A549 (cell line): ENCODE measurements around the gene C21orf58. TPM values are rescaled to one million over a fixed set of nuclear protein-coding genes. Genes with fewer than 3 reads are reported as not detected.

Experiments
- ATAC-seq, 2 experiments: fragments of 200-7000 bp in 1 of 2; fragments of >200 bp in 1 of 2; cut with Nextera tagmentation in 1 of 2; cut with Tn5 transposase in 1 of 2; 3 replicates each; pipeline versions ENCODE4 v1.8.0 to v1.9.1; 2018 to 2020; ENCODE audit warnings: mild to moderate bottlenecking in 1 of 2, moderate library complexity in 1 of 2
- CTCF ChIA-PET: fragments of 300-600 bp; sonication (Branson Sonifier 250); formaldehyde crosslinking; extraction: SDS; loops from one replicate; lab custom pipeline; 2021; ENCODE audit warnings: antibody characterized with exemption, inconsistent platforms; lab: Yijun Ruan, JAX
- POLR2A ChIA-PET: fragments of 350-600 bp; formaldehyde crosslinking; extraction: SDS; loops from one replicate; lab custom pipeline; 2021; ENCODE audit warnings: antibody characterized with exemption, inconsistent platforms; lab: Yijun Ruan, JAX
- DNase-seq, 2 experiments: peaks; one replicate each; pipeline versions ENCODE4 v3.0.0 to v3.0.0-alpha.2; 2011 to 2016; ENCODE audit warnings: low read depth in 1 of 2, low spot score in 1 of 2
- FAIRE-seq: peaks from 2 replicates; lab custom pipeline; 2011; peaks lifted over from hg19 to GRCh38; lab: Jason Lieb, UNC
- H3K27ac ChIP-seq, 2 experiments: fragments of >200 bp; sonication (Bioruptor Twin); formaldehyde crosslinking; 3 replicates each; pipeline ENCODE4 v1.5.1; 2016 to 2017
- H3K4me1 ChIP-seq: fragments of >200 bp; sonication (Bioruptor Twin); formaldehyde crosslinking; 3 replicates; pipeline ENCODE4 v1.6.1; 2016
- H3K4me2 ChIP-seq: fragments of >200 bp; sonication (Bioruptor Twin); formaldehyde crosslinking; 3 replicates; pipeline ENCODE4 v1.6.1; 2016
- H3K4me3 ChIP-seq: fragments of >200 bp; sonication (Bioruptor Twin); formaldehyde crosslinking; 3 replicates; pipeline ENCODE4 v1.5.1; 2016
- H3K9me3 ChIP-seq: fragments of >200 bp; sonication (Bioruptor Twin); formaldehyde crosslinking; 3 replicates; pipeline ENCODE4 v1.6.1; 2016
- CBX2 ChIP-seq: fragments of 200-600 bp; sonication (generic); IDR thresholded peaks from 2 replicates; pipeline ENCODE4 v1.6.1; 2016; ENCODE audit warnings: low read depth, mild to moderate bottlenecking, borderline replicate concordance
- CEBPB ChIP-seq, 2 experiments: fragments of >200 bp in 1 of 2; sonication (Bioruptor Twin) in 1 of 2; formaldehyde crosslinking in 1 of 2; IDR thresholded peaks; 2 replicates each; pipeline ENCODE4 v1.6.1; 2012 to 2016
- CHD4 ChIP-seq: fragments of 200-600 bp; sonication (generic); IDR thresholded peaks from 2 replicates; pipeline ENCODE4 v1.6.1; 2016; ENCODE audit warnings: antibody characterized with exemption, mild to moderate bottlenecking, borderline replicate concordance
- EHF ChIP-seq: fragments of 250-450 bp; sonication (Bioruptor Pico); IDR thresholded peaks from 2 replicates; pipeline ENCODE4 v1.5.0; 2020; ENCODE audit warnings: mild to moderate bottlenecking
- EP300 ChIP-seq, 2 experiments: fragments of >200 bp; sonication (Bioruptor Twin); formaldehyde crosslinking; IDR thresholded peaks; 2 replicates in 1 of 2; 3 replicates in 1 of 2; pipeline ENCODE4 v1.6.1; 2016 to 2017
- FOSL2 ChIP-seq, 2 experiments: fragments of 450-650 bp in 1 of 2; fragments of >200 bp in 1 of 2; sonication (Bioruptor Twin) in 1 of 2; formaldehyde crosslinking; IDR thresholded peaks; 2 replicates each; pipeline versions ENCODE4 v1.5.0 to v1.6.1; 2016 to 2020; ENCODE audit warnings: mild to moderate bottlenecking in 1 of 2, moderate library complexity in 1 of 2
- GATA3 ChIP-seq: IDR thresholded peaks from 2 replicates; pipeline ENCODE4 v1.6.1; 2012; ENCODE audit warnings: borderline replicate concordance
- HMGXB4 ChIP-seq: fragments of 250-450 bp; sonication (Bioruptor Pico); IDR thresholded peaks from 2 replicates; pipeline ENCODE4 v1.5.0; 2021; ENCODE audit warnings: mild to moderate bottlenecking, moderate library complexity, borderline replicate concordance
- HOXA7 ChIP-seq: fragments of 250-450 bp; sonication (Bioruptor Pico); IDR thresholded peaks from 2 replicates; pipeline ENCODE4 v1.5.0; 2020; ENCODE audit warnings: mild to moderate bottlenecking, moderate library complexity
- HOXB5 ChIP-seq: fragments of 250-450 bp; sonication (Bioruptor Pico); IDR thresholded peaks from 2 replicates; pipeline ENCODE4 v1.5.0; 2020; ENCODE audit warnings: mild to moderate bottlenecking, moderate library complexity
- JUN ChIP-seq, 2 experiments: fragments of >200 bp; sonication (Bioruptor Twin); formaldehyde crosslinking; IDR thresholded peaks; 2 replicates in 1 of 2; 3 replicates in 1 of 2; pipeline ENCODE4 v1.6.1; 2016 to 2017
- JUNB ChIP-seq: fragments of >200 bp; sonication (Bioruptor Twin); formaldehyde crosslinking; IDR thresholded peaks from 2 replicates; pipeline ENCODE4 v1.6.1; 2016
- KDM1A ChIP-seq: fragments of 200-600 bp; sonication (generic); IDR thresholded peaks from 2 replicates; pipeline ENCODE4 v1.6.1; 2016; ENCODE audit warnings: low read depth, mild to moderate bottlenecking
- MAFK ChIP-seq: fragments of 450-650 bp; IDR thresholded peaks from 2 replicates; pipeline ENCODE4 v1.6.1; 2014; ENCODE audit not compliant: partially characterized antibody
- MAX ChIP-seq: IDR thresholded peaks from 2 replicates; pipeline ENCODE4 v1.6.1; 2012
- NPAS2 ChIP-seq: fragments of 250-450 bp; sonication (Bioruptor Pico); IDR thresholded peaks from 2 replicates; pipeline ENCODE4 v1.8.0; 2022; ENCODE audit warnings: mild to moderate bottlenecking, moderate library complexity, borderline replicate concordance
- PHF8 ChIP-seq: fragments of 200-600 bp; sonication (generic); IDR thresholded peaks from 2 replicates; pipeline ENCODE4 v1.6.1; 2016; ENCODE audit warnings: low read depth, mild to moderate bottlenecking, antibody characterized with exemption, moderate library complexity, borderline replicate concordance
- SREBF2 ChIP-seq: fragments of 450-650 bp; IDR thresholded peaks from 2 replicates; pipeline ENCODE4 v1.6.1; 2014; ENCODE audit warnings: mild to moderate bottlenecking, moderate library complexity
- USF2 ChIP-seq: fragments of 450-650 bp; IDR thresholded peaks from 2 replicates; pipeline ENCODE4 v1.6.1; 2014; ENCODE audit warnings: antibody characterized with exemption
- ZC3H11A ChIP-seq: fragments of 450-650 bp; IDR thresholded peaks from 2 replicates; pipeline ENCODE4 v1.6.1; 2014; ENCODE audit warnings: antibody characterized with exemption, mild to moderate bottlenecking
- ZNF302 ChIP-seq: fragments of 250-450 bp; sonication (Bioruptor Pico); IDR thresholded peaks from 2 replicates; pipeline ENCODE4 v1.9.0; 2021; ENCODE audit warnings: inconsistent platforms, mild to moderate bottlenecking, moderate library complexity
- ZSCAN20 ChIP-seq: fragments of 250-450 bp; sonication (Bioruptor Pico); IDR thresholded peaks from 2 replicates; pipeline ENCODE4 v1.8.0; 2022; ENCODE audit warnings: mild to moderate bottlenecking, moderate library complexity
- WGBS: methylation state at CpG from one replicate; pipeline ENCODE4 v1.1.6; 2017; ENCODE audit errors: missing lambda C conversion rate; 5-methylcytosine and 5-hydroxymethylcytosine counted together
- polyA plus RNA-seq, 4 experiments: library from polyadenylated mRNA; depleted of rRNA in 3 of 4; stranded (reverse); fragments of >200 nt; fragmentation: RNase III in 1 of 4; extraction: RNeasy Plus Mini Kit Qiagen cat#74134 plus additional on column Dnase treatment in 1 of 4; gene quantifications; 2 replicates in 3 of 4; 3 replicates in 1 of 4; pipeline ENCODE4 v1.2.3, GENCODE V29; 2011 to 2017
- TF ChIP-seq, protein P1 (sequence below): fragments of >200 bp; sonication (Bioruptor Twin); formaldehyde crosslinking; IDR thresholded peaks from 3 replicates; pipeline ENCODE4 v1.6.1; 2016
- TF ChIP-seq, protein P2 (sequence below): fragments of >200 bp; sonication (Bioruptor Twin); formaldehyde crosslinking; IDR thresholded peaks from 2 replicates; pipeline ENCODE4 v1.6.1; 2016
- TF ChIP-seq, protein P3 (sequence below): IDR thresholded peaks from 2 replicates; pipeline ENCODE4 v1.6.1; 2012; ENCODE audit warnings: low read depth, borderline replicate concordance

Gene C21orf58
- polyA plus RNA-seq, 2 of the 4 experiments (the other 2 are of a cell fraction) = 3.2 to 8.5 TPM

GRCh38 chr21:46265736-46266525 lies 57.7 kb downstream of the C21orf58 start (continued):
- TF ChIP-seq, protein P1, sequence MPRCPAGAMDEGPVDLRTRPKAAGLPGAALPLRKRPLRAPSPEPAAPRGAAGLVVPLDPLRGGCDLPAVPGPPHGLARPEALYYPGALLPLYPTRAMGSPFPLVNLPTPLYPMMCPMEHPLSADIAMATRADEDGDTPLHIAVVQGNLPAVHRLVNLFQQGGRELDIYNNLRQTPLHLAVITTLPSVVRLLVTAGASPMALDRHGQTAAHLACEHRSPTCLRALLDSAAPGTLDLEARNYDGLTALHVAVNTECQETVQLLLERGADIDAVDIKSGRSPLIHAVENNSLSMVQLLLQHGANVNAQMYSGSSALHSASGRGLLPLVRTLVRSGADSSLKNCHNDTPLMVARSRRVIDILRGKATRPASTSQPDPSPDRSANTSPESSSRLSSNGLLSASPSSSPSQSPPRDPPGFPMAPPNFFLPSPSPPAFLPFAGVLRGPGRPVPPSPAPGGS = no peak
- TF ChIP-seq USF2 (no peak), ZC3H11A (no peak), FOSL2 (IDR thresholded peaks at IDR 0.05) (no peak), FOSL2 (CRISPR knock-in tag; IDR thresholded peaks at IDR 0.05) (no peak), CEBPB (IDR thresholded peaks at IDR 0.05) (no peak), PHF8 (no peak)

GRCh38 chr21:46264690-46265144 lies 59.0 kb downstream of the C21orf58 start:
- no peaks in the 10 kb centered on the region for H3K9me3 ChIP-seq
- H3K27ac ChIP-seq = no peak overlapping the region
- FAIRE-seq (no peak), DNase-seq (no peak), ATAC-seq (peak in 1 of 2 experiments; percentile 44; a peak in 3 of 6 replicates)
- H3K4me3 ChIP-seq = no peak overlapping the region
- no peaks in the 10 kb centered on the region for H3K4me1 ChIP-seq
- TF ChIP-seq ZSCAN20 (CRISPR knock-in tag) = no peak
- WGBS = 100% methylated on average over 3 of the region's 13 CpGs
- ChIA-PET CTCF (no interaction called here), POLR2A (no interaction called here)
- no peak overlapping the region for H3K4me2 ChIP-seq

- H3K4me1 ChIP-seq = no peaks in the 10 kb centered on the region
- FAIRE-seq = no peak
- TF ChIP-seq ZNF302 (no peak), EP300 (IDR thresholded peaks at IDR 0.05) (no peak), JUN (IDR thresholded peaks at IDR 0.05) (no peak)
- ChIA-PET CTCF (interaction anchor here (1.5 kb wide), 1 partner anchor 10 kb away, joined by 4 read pairs; no protein-coding TSS in a partner anchor), POLR2A (no interaction called here)
- 96% methylated on average over 19 of the region's 22 CpGs for WGBS
- H3K27ac ChIP-seq = no peak overlapping the region
- H3K4me3 ChIP-seq = no peak overlapping the region
- no peak for ATAC-seq
- no peak for DNase-seq
- H3K4me2 ChIP-seq = no peak overlapping the region
- no peaks in the 10 kb centered on the region for H3K9me3 ChIP-seq
These were observed 59.5 kb downstream of the C21orf58 start for GRCh38 chr21:46264046-46264689.

DNA sequence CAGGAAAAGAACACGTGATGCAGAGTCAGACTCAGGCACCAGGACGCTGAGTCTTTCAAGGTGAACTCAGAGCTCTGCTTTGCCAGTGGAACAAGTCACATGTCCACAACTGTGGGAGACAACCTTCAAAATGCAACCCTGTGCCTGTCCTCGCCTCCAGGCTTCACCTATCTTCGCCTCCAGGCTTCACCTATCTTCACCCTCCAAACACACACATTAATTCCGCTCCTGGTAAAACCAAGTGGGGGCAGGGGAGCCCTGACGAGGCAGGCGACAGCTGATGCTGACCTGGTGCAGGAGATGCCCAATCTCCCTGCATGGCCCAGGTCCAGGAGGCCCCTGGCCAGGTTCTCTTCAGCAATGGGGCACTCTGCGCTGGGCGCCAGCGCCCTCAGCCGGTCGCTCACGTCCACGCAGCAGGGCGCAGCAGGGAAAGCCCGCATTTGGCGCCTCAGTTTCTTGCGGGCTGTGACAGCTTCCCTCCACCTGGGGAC lies 67.1 kb downstream of the C21orf58 start:
- ATAC-seq = no peak
- FAIRE-seq = no peak
- no peak for TF ChIP-seq EHF
- no peak for TF ChIP-seq GATA3
- TF ChIP-seq, protein P2, sequence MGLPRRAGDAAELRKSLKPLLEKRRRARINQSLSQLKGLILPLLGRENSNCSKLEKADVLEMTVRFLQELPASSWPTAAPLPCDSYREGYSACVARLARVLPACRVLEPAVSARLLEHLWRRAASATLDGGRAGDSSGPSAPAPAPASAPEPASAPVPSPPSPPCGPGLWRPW = no peak
- TF ChIP-seq CHD4 = no peak
- TF ChIP-seq HMGXB4 (CRISPR knock-in tag) = no peak
- TF ChIP-seq MAX = no peak
- TF ChIP-seq CBX2 = no peak
- no peak for TF ChIP-seq ZC3H11A
- no peak for TF ChIP-seq NPAS2 (CRISPR knock-in tag)
- no peak for TF ChIP-seq HOXB5
- TF ChIP-seq KDM1A = no peak
- TF ChIP-seq MAFK = no peak
- no peak for TF ChIP-seq JUNB
- TF ChIP-seq HOXA7 (CRISPR knock-in tag) = no peak
- TF ChIP-seq, protein P3, sequence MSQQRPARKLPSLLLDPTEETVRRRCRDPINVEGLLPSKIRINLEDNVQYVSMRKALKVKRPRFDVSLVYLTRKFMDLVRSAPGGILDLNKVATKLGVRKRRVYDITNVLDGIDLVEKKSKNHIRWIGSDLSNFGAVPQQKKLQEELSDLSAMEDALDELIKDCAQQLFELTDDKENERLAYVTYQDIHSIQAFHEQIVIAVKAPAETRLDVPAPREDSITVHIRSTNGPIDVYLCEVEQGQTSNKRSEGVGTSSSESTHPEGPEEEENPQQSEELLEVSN = no peak
- TF ChIP-seq SREBF2 = no peak
- no peak for TF ChIP-seq EP300 (IDR thresholded peaks at IDR 0.05)

More for the DNA sequence above, 67.1 kb downstream of the C21orf58 start:
- Histone ChIP-seq H3K27ac (no peak overlapping the region), H3K4me3 (no peak overlapping the region), H3K4me2 (no peak overlapping the region), H3K9me3 (no peaks in the 10 kb centered on the region), H3K4me1 (no peaks in the 10 kb centered on the region)
- ChIA-PET POLR2A (no interaction called here), CTCF (no interaction called here)
- DNase-seq = no peak
- 95% methylated on average over 11 of the region's 18 CpGs for WGBS
